ENCODE measurements around the gene BCL6B. TPM values are rescaled to one million over a fixed set of nuclear protein-coding genes. Genes with fewer than 3 reads are reported as not detected.
A peak's percentile ranks its signal among the peaks of the same experiment; 100 is the strongest.
"Not testable (repeated sequence)": the region's sequence is repeated elsewhere in the genome, so short reads cannot be mapped to it uniquely, and the experiment has no call there.

Gene BCL6B
- total RNA-seq, 2 experiments from 2014 or later, result 1.2 to 2.4 TPM

- no peak for TF ChIP-seq CTCF (IDR thresholded peaks at IDR 0.05)
- intact Hi-C loops (cut with micrococcal nuclease), result no loop called here
- Mint-ChIP-seq H3K4me1 (ENCODE audit: low read depth) (no peaks in the 10 kb centered on the region), H3K9me3 (no peaks in the 10 kb centered on the region), H3K27ac (no peak overlapping the region), H3K27me3 (no peaks in the 10 kb centered on the region), H3K36me3 (ENCODE audit: low read depth) (no peaks in the 10 kb centered on the region), H3K4me3 (no peak overlapping the region)
- CTCF ChIA-PET, result interaction anchor here (1.1 to 3.1 kb wide), 3 partner anchors 14 to 146 kb away, joined by 3 to 20 read pairs (median 11); no protein-coding TSS in a partner anchor
- DNase-seq, result no peak
- POLR2A ChIA-PET, result interaction anchor here (0.9 kb wide), 1 partner anchor 10 kb away, joined by 3 read pairs; no protein-coding TSS in a partner anchor
- ATAC-seq, result no peak
These were observed 33.1 kb upstream of the BCL6B start for GRCh38 chr17:6989779-6990178.

- H3K4me3 Mint-ChIP-seq; H3K4me1 Mint-ChIP-seq (ENCODE audit: low read depth); intact Hi-C loops (cut with micrococcal nuclease); ATAC-seq; H3K9me3 Mint-ChIP-seq; DNase-seq; H3K27me3 Mint-ChIP-seq: not testable (repeated sequence)
- Mint-ChIP-seq H3K27ac (peak overlapping the region; percentile 36), H3K36me3 (ENCODE audit: low read depth) (peaks cover 12% of the 10 kb centered on the region)
- CTCF ChIA-PET, result interaction anchor here (0.7 to 3.2 kb wide), 4 partner anchors 8 to 100 kb away, joined by 3 to 11 read pairs (median 6); no protein-coding TSS in a partner anchor
- POLR2A ChIA-PET, result interaction anchor here (1.0 kb wide), 1 partner anchor 79 kb away, joined by 3 read pairs; no protein-coding TSS in a partner anchor
These were observed 29.2 kb upstream of the BCL6B start for GRCh38 chr17:6993613-6994056.

DNA sequence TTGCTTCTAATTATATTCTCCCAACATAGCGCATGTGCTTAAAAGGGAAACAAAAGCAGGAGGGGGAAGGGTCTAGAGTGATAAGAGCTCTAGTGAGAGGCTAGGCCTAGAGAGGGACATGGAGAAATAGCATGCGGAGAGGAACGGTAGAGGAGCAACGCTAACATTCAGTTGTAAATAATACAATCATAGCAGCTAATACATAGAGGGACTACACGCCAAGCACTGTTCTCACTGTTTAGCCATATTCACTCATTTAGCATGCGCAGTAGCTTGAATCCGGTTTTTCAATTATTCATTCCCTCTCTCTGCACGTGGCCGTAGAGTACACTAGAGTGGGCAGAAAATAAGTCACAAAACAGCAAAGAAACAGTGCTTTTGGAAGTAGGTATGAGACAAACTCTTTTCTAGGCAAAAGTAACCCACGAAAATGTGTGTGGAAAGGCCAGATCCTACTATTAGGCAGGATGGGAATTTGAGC is 28.7 kb upstream of the BCL6B start:
- intact Hi-C loops (cut with micrococcal nuclease), result no loop called here
- TF ChIP-seq CTCF (IDR thresholded peaks at IDR 0.05), result no peak
- peaks cover 3% of the 10 kb centered on the region for H3K4me1 Mint-ChIP-seq (ENCODE audit: low read depth)
- H3K27ac Mint-ChIP-seq, result peak overlapping the region; percentile 36
- POLR2A ChIA-PET, result interaction anchor here (1.0 kb wide), 1 partner anchor 80 kb away, joined by 3 read pairs; no protein-coding TSS in a partner anchor
- CTCF ChIA-PET, result interaction anchor here (1.1 to 3.2 kb wide), 4 partner anchors 9 to 83 kb away, joined by 3 to 11 read pairs (median 6); no protein-coding TSS in a partner anchor
- H3K9me3 Mint-ChIP-seq, result no peaks in the 10 kb centered on the region
- DNase-seq, result no peak
- no peak overlapping the region for H3K4me3 Mint-ChIP-seq
- no peak for ATAC-seq
- peaks cover 12% of the 10 kb centered on the region for H3K36me3 Mint-ChIP-seq (ENCODE audit: low read depth)
- H3K27me3 Mint-ChIP-seq, result no peaks in the 10 kb centered on the region

GRCh38 chr17:6994666-6995256 is 28.1 kb upstream of the BCL6B start:
- Mint-ChIP-seq H3K4me3 (no peak overlapping the region), H3K9me3 (no peaks in the 10 kb centered on the region), H3K36me3 (ENCODE audit: low read depth) (peaks cover 12% of the 10 kb centered on the region), H3K27me3 (no peaks in the 10 kb centered on the region), H3K27ac (no peak overlapping the region), H3K4me1 (ENCODE audit: low read depth) (peaks cover 3% of the 10 kb centered on the region)
- ATAC-seq (no peak), DNase-seq (no peak)
- intact Hi-C loops (cut with micrococcal nuclease), result no loop called here
- ChIA-PET POLR2A (interaction anchor here (1.0 kb wide), 1 partner anchor 80 kb away, joined by 3 read pairs; no protein-coding TSS in a partner anchor), CTCF (interaction anchor here (0.9 to 3.2 kb wide), 5 partner anchors 9 to 84 kb away, joined by 3 to 11 read pairs (median 4); no protein-coding TSS in a partner anchor)
- TF ChIP-seq CTCF (IDR thresholded peaks at IDR 0.05), result no peak

DNA sequence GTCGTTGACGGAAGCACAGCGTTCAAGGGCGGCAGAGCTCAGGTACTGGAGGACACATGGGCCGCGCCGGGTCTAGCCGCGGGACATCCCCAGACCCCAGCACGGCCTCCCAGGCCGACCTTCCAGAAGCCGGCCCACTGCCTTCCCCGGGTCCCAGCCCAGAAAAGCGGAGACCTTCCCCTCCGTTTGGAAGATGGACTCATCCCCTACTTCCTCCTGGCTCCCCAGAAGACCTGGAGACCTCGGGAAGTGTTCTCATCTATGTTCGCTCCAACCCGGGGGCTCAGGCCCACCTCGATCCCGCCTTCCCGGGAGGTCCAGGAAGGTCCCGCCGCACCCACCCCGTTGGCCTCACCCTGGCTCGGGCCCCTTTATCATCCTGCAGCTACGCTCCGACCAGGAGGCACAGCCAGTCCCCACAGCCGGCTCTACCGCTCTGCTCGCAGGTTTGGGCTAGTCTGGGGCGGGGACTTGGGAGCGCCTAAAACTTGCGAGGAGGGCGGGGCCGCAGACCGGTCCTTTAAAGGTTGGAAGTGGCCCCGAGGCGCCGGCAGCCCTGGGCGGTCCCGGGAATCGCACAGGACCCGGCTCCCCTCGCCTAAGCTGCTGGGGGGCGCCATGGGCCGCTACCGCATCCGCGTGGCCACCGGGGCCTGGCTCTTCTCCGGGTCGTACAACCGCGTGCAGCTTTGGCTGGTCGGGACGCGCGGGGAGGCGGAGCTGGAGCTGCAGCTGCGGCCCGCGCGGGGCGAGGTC is 27.2 kb upstream of the BCL6B start, which contains the start of gene ALOX12:
Gene ALOX12, plus strand, starts transcription at position 550 of the 756 bp plus-strand sequence. Its CDS starts 69 bp downstream, at position 619.
- Mint-ChIP-seq H3K36me3 (ENCODE audit: low read depth) (peaks cover 15% of the 10 kb centered on the region), H3K9me3 (no peaks in the 10 kb centered on the region), H3K4me1 (ENCODE audit: low read depth) (peaks cover 3% of the 10 kb centered on the region), H3K4me3 (no peak within 1 kb of the TSS), H3K27ac (no peak within 1 kb of the TSS), H3K27me3 (no peaks in the 10 kb centered on the region)
- TF ChIP-seq CTCF (IDR thresholded peaks at IDR 0.05), result no peak
- ChIA-PET POLR2A (no interaction called here), CTCF (interaction anchor here (0.9 to 3.2 kb wide), 5 partner anchors 9 to 85 kb away, joined by 3 to 9 read pairs (median 4); no protein-coding TSS in a partner anchor)
- intact Hi-C loops (cut with micrococcal nuclease), result no loop called here
- ATAC-seq, result no peak
- DNase-seq, result no peak
